Heart left ventricle (tissue), 13 donors: Measurements from ENCODE around the gene CENPX.

Experiments
- CTCF ChIP-seq, 12 donors: fragments of 200-600 bp; sonication (generic) in 4 of 12; IDR thresholded peaks; one replicate each; pipeline versions ENCODE4 v1.5.0 to v1.8.0; 2018 to 2022; ENCODE audit warnings: antibody characterized with exemption in 12 of 12, mild to moderate bottlenecking in 5 of 12
- POLR2A ChIP-seq, 2 donors: fragments of 450-650 bp; IDR thresholded peaks; one replicate each; pipeline ENCODE4 v1.6.1; 2017; ENCODE audit warnings: antibody characterized with exemption in 2 of 2, mild to moderate bottlenecking in 2 of 2, moderate library complexity in 2 of 2
- donor health status: ischemic (EF 13 %, LVEDD 7.1; RV severe dilation, severe dysfunction).
- donor health status: DM: no; HTN: yes; CAD: no.
- donor health status: DM: no; HTN: no; CAD: no.
- donor health status: ischemic (EF 25% LVEDD 6.9; RV normal size, moderate dysfunction).
- donor health status: ischemic (EF 25% LVEDD 5.7; RV mildly dilated, moderate dysfunction).
- donor health status: ischemic (EF 35%, LVEDD 5.7; RV mildly dilated, moderate dysfunction).
- donor health status: nonischemic (EF 11% LVEDD 7.7; RV severe dilation, severe dysfunction).
- donor health status: DM: yes; HTN: yes; CAD: no.
- donor health status: PGD.
- donor health status: ischemic (EF 29% LVEDD 5.4; RV normal size, mild dysfunction).
- donor health status: nonischemic (EF 23%, LVEDD 6.1; RV moderate dilation, normal function).

- TF ChIP-seq CTCF (IDR thresholded peaks at IDR 0.05) (no peak), POLR2A (IDR thresholded peaks at IDR 0.05) (no peak)
These were observed 5.6 kb upstream of the CENPX start for GRCh38 chr17:82028246-82028645.
